Caco-2 (cell line): ENCODE results near the gene LCN1. TPM values are rescaled to one million over a fixed set of nuclear protein-coding genes. Genes with fewer than 3 reads are reported as not detected.

Source experiments
- BruUV-seq: library from RNA; stranded (reverse); fragments of 400-500 nt; replicated peaks from 2 replicates; lab custom pipeline; 2021; lab: Mats Ljungman, UMichigan
- CTCF ChIA-PET: fragments of 300-600 bp; sonication (Branson Sonifier 250); formaldehyde crosslinking; loops from one replicate; lab custom pipeline; 2022; ENCODE audit warnings: antibody characterized with exemption; lab: Charles Lee
- POLR2A ChIA-PET: fragments of 300-600 bp; sonication (Branson Sonifier 250); formaldehyde crosslinking; loops from one replicate; lab custom pipeline; 2022; ENCODE audit warnings: antibody characterized with exemption; lab: Charles Lee
- DNase-seq, 2 experiments: peaks; one replicate each; pipeline versions ENCODE4 v3.0.0 to v3.0.0-alpha.2; 2020 to 2022
- H3K27me3 ChIP-seq: replicated peaks from 2 replicates; pipeline ENCODE4 v1.6.0; 2011; ENCODE audit warnings: low read length; ENCODE audit not compliant: control insufficient read depth, insufficient read depth
- H3K36me3 ChIP-seq: 2 replicates; pipeline ENCODE4 v1.5.1; 2011; ENCODE audit warnings: low read length; ENCODE audit not compliant: control insufficient read depth, insufficient read depth
- H3K4me1 ChIP-seq: fragments of 250-450 bp; sonication (Bioruptor Pico); 2 replicates; pipeline ENCODE4 v1.5.1; 2020; ENCODE audit warnings: mild to moderate bottlenecking
- H3K4me3 ChIP-seq: 2 replicates; pipeline ENCODE4 v1.5.1; 2011; ENCODE audit warnings: low read depth, mild to moderate bottlenecking, control low read depth, low read length
- H3K9me3 ChIP-seq: fragments of 250-450 bp; sonication (Bioruptor Pico); 2 replicates; pipeline ENCODE4 v1.5.1; 2020; ENCODE audit warnings: mild to moderate bottlenecking, moderate library complexity
- H3K27ac Mint-ChIP-seq: one replicate; pipeline ENCODE4 v1.8.0; 2022; ENCODE audit warnings: mixed read lengths; ENCODE audit not compliant: unreplicated experiment
- H3K27me3 Mint-ChIP-seq: one replicate; pipeline ENCODE4 v1.8.0; 2022; ENCODE audit warnings: mixed read lengths; ENCODE audit not compliant: insufficient read depth, unreplicated experiment
- H3K36me3 Mint-ChIP-seq: one replicate; pipeline ENCODE4 v1.8.0; 2022; ENCODE audit warnings: mild to moderate bottlenecking, mixed read lengths; ENCODE audit not compliant: insufficient read depth, unreplicated experiment
- H3K4me1 Mint-ChIP-seq: one replicate; pipeline ENCODE4 v1.8.0; 2022; ENCODE audit warnings: low read depth, mixed read lengths; ENCODE audit not compliant: unreplicated experiment
- H3K4me3 Mint-ChIP-seq: one replicate; pipeline ENCODE4 v1.8.0; 2022; ENCODE audit warnings: mild to moderate bottlenecking, moderate library complexity, mixed read lengths; ENCODE audit not compliant: unreplicated experiment
- H3K9me3 Mint-ChIP-seq: one replicate; pipeline ENCODE4 v1.8.0; 2022; ENCODE audit warnings: mixed read lengths; ENCODE audit not compliant: unreplicated experiment
- CTCF ChIP-seq, 2 experiments: fragments of 200-600 bp in 1 of 2; IDR thresholded peaks; 1 replicate in 1 of 2; 2 replicates in 1 of 2; pipeline versions ENCODE4 v1.5.1 to v1.8.0; 2011 to 2022; ENCODE audit warnings: antibody characterized with exemption in 1 of 2, control low read depth in 1 of 2, inconsistent platforms in 1 of 2, low read depth in 1 of 2, low read length in 1 of 2, mild to moderate bottlenecking in 1 of 2, moderate library complexity in 1 of 2; ENCODE audit not compliant: insufficient read depth in 1 of 2, severe bottlenecking in 1 of 2, unreplicated experiment in 1 of 2
- intact Hi-C: fragments of 100-400 bp; cut with micrococcal nuclease; formaldehyde crosslinking; loops from one replicate; pipeline ENCODE4 v1.10.0; 2022; ENCODE audit not compliant: unreplicated experiment
- total RNA-seq: library from RNA; stranded (reverse); gene quantifications from 2 replicates; pipeline ENCODE4 v1.2.3, GENCODE V29; 2022

The LCN1 gene
- total RNA-seq, 1 experiment from 2014 or later, result not detected

GRCh38 chr9:135519179-135519971, 1.9 kb upstream of the LCN1 start:
- no peaks in the 10 kb centered on the region for H3K4me1 ChIP-seq
- no peak overlapping the region for H3K27ac Mint-ChIP-seq
- ChIA-PET POLR2A (no interaction called here), CTCF (no interaction called here)
- H3K4me1 Mint-ChIP-seq, result no peaks in the 10 kb centered on the region
- H3K9me3 ChIP-seq, result no peaks in the 10 kb centered on the region
- H3K36me3 ChIP-seq, result no peaks in the 10 kb centered on the region
- no peak for TF ChIP-seq CTCF (IDR thresholded peaks at IDR 0.05; ENCODE audit: insufficient read depth in 1 of 2, low read depth in 1 of 2, low read length in 1 of 2, severe bottlenecking in 1 of 2, unreplicated experiment in 1 of 2)
- H3K9me3 Mint-ChIP-seq, result no peaks in the 10 kb centered on the region
- H3K27me3 Mint-ChIP-seq, result peaks cover 18% of the 10 kb centered on the region
- H3K4me3 ChIP-seq, result no peak overlapping the region
- DNase-seq, result no peak
- no peak overlapping the region for H3K4me3 Mint-ChIP-seq
- H3K36me3 Mint-ChIP-seq, result no peaks in the 10 kb centered on the region
- H3K27me3 ChIP-seq, result no peaks in the 10 kb centered on the region
- BruUV-seq, result no TSS peak
- intact Hi-C loops, result no loop called here

- H3K4me3 ChIP-seq, result no peak overlapping the region
- DNase-seq, result no peak
- no peak for TF ChIP-seq CTCF (IDR thresholded peaks at IDR 0.05; ENCODE audit: insufficient read depth in 1 of 2, low read depth in 1 of 2, low read length in 1 of 2, severe bottlenecking in 1 of 2, unreplicated experiment in 1 of 2)
- H3K27me3 ChIP-seq, result no peaks in the 10 kb centered on the region
- ChIA-PET CTCF (no interaction called here), POLR2A (no interaction called here)
- no peaks in the 10 kb centered on the region for H3K9me3 Mint-ChIP-seq
- H3K27me3 Mint-ChIP-seq, result peaks cover 18% of the 10 kb centered on the region
- no peaks in the 10 kb centered on the region for H3K9me3 ChIP-seq
- no peaks in the 10 kb centered on the region for H3K36me3 ChIP-seq
- H3K27ac Mint-ChIP-seq, result no peak overlapping the region
- H3K4me1 ChIP-seq, result no peaks in the 10 kb centered on the region
- intact Hi-C loops, result no loop called here
- H3K4me3 Mint-ChIP-seq, result no peak overlapping the region
- H3K36me3 Mint-ChIP-seq, result no peaks in the 10 kb centered on the region
- H3K4me1 Mint-ChIP-seq, result no peaks in the 10 kb centered on the region
- no TSS peak for BruUV-seq
These were observed 412 bp downstream of the LCN1 start for GRCh38 chr9:135521608-135522095.

GRCh38 chr9:135522137-135522877, 1.1 kb downstream of the LCN1 start:
- Mint-ChIP-seq H3K4me1 (no peaks in the 10 kb centered on the region), H3K36me3 (no peaks in the 10 kb centered on the region), H3K9me3 (no peaks in the 10 kb centered on the region), H3K27me3 (peaks cover 17% of the 10 kb centered on the region), H3K27ac (no peak overlapping the region), H3K4me3 (no peak overlapping the region)
- TF ChIP-seq CTCF (IDR thresholded peaks at IDR 0.05; ENCODE audit: insufficient read depth in 1 of 2, low read depth in 1 of 2, low read length in 1 of 2, severe bottlenecking in 1 of 2, unreplicated experiment in 1 of 2), result no peak
- DNase-seq, result no peak
- CTCF ChIA-PET, result interaction anchor here (0.5 kb wide), 1 partner anchor 27 kb away, joined by 3 read pairs; no protein-coding TSS in a partner anchor
- H3K9me3 ChIP-seq, result no peaks in the 10 kb centered on the region
- POLR2A ChIA-PET, result no interaction called here
- no peaks in the 10 kb centered on the region for H3K4me1 ChIP-seq
- H3K27me3 ChIP-seq, result no peaks in the 10 kb centered on the region
- no peak overlapping the region for H3K4me3 ChIP-seq
- intact Hi-C loops, result no loop called here
- H3K36me3 ChIP-seq, result no peaks in the 10 kb centered on the region
- BruUV-seq, result no TSS peak
